Fibroblast of skin of left quadriceps (primary cell): ENCODE data around the gene MRPS6.

ENCODE experiments used
- DNase-seq, 2 experiments: peaks; one replicate each; pipeline ENCODE4 v3.0.0-alpha.2; 2013; ENCODE audit warnings: low read depth in 2 of 2

MRPS6 gene

DNA sequence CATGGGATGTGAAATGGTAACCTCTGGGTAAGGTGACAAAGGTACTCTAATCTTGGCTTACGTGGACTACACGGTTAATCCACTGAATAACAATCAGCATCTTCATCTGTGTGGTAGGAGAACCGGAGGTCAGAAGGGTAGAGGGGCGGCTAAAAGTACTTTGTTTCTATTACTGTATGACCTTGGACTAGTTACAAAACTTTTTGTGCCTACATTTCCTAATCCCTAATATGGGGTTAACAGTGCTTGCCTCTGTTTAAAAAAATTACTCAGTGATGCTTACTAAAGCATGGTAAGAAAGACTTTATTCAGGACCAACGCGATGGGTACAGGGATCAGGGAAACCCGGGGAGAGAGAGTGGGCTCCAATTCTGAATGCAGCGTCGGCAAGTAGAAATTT lies 1.7 kb upstream of the MRPS6 start:
- DNase-seq, result no peak

DNA sequence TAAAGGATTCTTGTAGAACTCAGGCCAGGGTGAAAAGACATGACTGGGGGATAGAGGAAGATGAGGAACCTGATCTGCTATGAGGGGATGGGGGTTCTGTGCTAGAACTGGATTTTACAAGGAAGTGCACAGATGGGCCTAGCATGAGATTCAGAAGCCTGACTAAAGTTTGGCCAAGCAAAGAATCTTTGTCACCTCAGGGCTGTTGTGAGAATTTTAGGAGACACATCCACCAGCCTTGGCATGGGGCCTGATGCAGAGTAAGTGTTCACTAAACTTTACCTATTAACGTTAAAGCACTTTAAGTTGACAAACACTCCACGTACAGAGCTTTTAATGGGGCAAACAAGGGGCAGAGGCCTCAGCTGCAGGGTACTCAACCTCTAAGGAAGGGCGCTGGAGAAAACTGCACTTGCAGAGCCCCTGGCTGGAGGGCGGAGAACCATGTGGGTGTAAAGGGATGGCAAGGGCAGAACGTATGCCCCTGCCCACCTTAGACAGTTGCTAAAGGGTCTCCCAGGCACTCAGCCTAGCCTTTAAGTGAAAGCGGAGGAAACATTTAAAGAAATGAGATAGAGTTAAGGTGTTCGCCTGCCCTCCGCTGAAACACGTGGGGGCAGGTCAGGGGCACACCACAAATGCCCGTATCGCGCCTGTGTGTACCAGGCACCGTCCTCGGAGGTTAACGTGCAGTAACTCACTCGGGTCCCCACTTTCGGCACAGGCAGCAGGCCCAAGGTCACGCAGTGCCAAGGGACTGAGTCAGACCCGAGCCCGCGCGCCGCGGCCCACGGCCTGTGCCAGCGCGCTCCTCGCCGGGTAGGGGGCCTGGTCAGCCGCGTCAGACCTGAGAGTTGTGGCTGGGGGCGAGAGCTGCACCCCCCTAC lies 990 bp upstream of the MRPS6 start:
- DNase-seq, result no peak

DNA sequence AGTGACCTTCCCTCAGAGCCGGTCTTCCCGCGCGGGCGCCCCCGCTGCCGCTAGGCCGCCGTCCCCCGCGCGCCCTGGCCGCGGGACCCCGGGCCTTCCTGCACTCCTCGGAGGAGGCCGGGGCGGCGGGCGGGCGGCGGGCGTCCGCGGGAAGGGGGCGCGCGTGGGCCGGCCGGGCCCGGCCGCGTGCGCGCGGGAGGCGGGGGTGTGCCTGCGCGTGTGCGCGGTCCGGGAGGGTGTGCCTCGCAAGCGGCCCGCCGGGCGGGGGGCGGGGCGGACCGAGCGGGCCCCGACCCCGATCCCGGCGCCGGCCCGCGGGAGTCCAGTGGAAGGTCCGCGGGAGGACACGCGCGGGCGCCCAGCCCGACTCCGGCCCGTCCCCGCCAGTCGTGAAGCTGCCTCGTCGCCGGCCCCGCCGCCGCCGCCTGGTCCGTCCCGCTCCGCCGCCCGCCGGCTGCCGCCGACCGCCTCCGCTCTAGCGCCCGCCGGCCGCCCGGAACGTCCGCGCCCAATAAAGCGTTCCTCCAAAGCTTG lies 438 bp downstream of the MRPS6 start:
- no peak for DNase-seq

DNA sequence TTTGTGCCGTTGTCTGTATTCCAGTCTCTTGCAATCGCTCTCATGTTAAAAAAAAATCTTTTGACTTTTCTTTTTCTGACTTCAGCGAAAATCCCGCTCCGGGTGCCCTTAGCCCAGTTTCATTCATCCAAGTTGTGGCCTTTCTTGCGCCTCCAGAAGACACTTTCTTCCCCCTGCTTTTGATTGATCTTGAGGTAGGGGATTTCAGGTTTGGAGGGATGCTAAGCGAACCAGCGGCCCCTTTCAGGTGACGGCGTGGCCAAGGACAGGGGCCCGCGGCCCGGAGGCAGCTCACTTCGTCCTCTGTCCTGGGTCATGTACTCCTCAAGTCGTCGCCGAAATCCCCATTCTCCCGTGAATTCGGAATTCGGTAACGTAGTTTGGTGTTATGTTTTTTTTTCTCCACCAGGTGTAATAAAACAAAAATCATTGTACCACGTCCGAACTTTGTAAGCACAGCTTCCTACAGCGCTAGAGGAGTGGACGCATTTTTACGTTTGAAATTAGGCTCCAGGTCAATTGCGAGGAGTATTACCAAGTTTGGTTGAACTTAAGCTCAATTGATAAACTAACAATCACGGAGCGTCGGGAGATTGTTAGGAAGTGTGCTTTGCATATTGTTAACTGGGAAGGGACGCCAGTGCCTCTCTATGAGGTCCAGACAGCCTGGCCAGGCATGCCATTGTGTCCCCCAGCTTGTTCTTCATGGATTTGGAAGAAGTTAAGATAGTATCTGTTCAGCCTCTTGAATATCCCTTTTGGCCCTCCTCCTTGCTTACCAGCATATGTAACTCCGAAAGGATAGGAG lies 1.1 kb downstream of the MRPS6 start:
- no peak for DNase-seq

DNA sequence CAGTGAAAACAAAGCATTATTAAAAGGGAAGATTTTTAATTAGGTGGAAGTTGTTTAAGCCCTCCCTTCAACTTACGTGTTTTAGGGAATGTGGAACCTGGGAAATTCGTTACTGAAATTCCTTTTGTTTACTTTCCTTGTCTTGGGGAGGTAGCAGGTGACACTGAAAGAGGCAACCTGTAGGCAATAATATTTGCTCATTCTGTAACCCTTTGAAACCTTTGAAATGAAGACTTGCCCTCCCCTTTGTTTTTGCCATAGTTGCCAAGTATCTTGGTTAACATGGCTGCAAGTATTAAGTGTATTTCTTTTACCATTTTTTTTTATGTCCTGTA lies 1.7 kb downstream of the MRPS6 start:
- no peak for DNase-seq

DNA sequence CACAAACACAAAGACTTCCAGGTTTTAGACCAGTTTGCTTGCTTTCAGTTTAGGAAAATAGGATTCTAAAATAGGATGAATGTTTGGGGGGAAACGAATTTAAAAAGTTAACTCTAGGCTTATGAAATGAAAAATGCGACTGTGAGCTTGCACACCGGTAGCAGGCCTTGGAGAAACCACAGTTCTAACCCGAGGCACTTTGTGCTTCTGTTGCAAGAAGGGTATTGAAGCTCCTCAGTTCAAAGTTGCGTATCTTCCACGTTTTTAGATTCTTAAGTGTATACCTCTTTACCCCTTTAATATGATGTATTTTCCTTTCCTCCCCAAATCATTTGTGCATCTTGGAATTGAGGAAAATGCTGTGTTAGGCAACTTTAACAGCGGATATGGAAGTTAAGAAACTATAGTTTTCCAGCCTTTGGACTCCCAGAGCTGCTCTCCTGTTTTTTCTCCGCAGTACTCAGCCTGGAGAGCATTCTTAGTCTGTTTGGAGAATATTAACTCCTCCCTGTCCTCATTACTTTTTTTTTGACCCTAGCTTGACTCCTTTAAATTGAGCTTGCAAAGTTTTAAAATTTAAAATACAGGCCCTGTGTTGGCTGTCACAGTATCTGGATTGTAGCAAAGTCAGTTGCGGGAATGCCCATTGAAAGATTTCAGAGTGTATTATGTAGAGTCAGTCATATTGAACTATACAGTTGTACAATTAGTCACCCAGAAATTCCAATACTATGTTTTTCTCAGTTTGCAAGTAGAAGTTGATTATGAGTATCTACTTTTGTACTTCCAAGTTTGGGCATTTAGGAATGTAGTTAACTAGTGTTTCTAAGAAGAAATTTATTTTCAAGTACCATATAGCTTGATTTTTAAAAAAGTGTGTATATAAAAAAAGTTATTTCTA lies 2.6 kb downstream of the MRPS6 start:
- no peak for DNase-seq

DNA sequence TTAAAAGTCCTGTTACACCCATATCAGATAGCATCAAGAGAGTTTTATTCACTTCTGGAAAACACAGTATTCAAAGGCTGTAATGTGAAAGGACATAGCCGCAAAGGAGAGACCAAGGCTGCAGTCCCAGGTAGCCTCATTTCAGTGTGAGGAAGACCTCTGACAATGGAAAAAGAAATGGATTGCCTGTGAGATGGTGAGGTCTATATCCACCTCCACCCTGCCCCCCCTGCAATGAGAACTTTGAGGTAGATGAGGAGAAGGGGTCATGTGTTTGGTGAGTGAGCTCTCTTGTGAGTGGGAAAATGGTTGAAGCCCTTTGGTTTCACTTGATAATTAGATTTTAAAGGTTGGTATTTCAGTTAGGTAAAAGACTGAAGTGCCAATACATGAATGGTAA lies 3.5 kb downstream of the MRPS6 start:
- no peak for DNase-seq

DNA sequence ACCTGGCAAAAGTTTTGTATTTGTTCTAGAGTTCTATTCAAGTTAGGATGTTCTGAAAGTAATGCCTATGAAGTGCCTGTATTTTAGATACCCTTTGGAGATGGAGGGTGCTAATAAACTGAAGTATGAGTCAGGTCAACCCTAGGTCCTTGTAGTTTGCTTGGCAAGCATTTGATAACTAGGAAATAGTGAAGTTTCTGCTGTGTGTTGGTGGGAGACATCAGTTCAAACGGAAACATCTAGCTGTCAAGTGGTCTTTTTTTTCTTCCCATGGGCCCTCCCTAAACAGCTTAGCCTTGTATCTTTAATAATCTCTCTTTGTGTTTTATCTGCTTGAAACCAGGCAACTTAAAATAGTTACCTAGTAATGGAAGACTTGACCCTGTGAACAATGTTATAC lies 4.5 kb downstream of the MRPS6 start:
- no peak for DNase-seq

DNA sequence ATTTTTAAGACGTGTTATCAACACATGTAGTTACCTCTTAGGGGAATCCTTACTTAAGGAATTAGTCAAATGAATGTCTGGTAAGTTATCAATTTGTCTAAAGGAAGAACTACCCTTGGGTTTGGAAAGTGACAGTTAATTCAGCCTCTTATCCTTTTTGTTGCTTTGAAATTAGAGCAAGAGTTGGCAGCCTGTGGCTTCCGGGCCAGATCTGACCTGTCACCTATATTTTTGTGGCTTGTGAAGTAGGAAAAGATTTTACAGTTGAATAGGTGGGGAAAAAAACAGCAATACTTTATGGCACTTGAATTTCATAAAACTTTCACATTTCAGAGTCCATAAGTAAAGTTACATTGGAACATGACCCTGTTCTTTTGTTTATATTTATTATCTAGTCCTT lies 5.5 kb downstream of the MRPS6 start:
- no peak for DNase-seq

DNA sequence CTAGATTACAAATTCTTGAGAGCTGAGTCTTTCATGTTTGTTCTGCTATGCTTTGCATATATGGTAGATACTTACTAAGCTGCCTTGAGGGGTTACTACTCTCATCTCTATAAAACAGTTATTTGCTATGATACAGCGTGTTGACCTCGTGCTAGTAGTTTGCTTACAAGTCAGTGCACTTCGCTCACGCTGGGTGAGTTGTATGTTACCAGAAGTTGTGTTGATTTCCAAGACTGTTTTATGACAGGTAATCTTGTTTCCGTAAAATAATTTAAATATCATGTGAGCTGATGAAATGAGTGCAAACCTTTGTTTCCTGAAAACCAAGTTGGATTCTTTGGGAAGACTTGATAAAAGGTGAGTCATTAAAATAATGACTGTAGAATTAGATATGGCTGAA lies 7.3 kb downstream of the MRPS6 start:
- no peak for DNase-seq

DNA sequence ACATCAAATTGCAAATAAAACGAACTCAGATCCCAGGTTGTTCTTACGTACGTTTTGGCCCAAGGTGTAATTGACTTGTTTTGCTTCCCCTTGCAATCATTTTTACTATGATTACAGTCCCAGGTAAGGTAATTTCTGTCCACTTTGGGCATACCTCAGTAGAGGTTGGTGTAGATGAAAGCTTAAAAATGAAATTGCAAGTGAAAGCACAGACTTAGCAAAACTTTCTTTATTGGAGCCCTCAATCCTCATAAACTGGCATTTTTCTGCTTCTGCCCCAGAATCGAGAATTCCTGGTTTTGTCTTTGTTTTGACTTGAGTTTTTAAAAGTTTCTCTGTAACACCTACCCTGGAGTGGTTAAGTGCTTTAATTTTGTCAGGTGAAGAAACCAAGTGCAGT lies 9.4 kb downstream of the MRPS6 start:
- DNase-seq, result no peak

DNA sequence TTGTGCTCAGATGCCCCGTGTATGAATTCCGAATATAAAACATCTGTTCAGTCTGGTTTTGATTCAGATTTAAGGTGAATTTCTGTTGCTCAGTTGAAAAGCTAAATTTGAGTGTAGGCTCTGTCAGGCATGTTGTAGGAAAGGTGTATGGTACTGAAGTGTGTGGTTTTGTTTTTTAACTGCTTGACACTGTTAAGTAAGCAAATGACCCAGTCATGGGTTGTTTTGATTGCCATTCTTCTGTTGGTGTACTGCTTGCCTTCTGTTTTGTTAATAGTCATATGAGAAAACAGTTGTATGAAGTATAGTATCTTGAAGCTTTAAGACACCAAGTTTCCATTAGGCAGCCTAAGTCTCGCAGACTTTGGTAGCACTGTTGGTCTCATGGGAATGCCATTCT lies 10.0 kb downstream of the MRPS6 start:
- no peak for DNase-seq

DNA sequence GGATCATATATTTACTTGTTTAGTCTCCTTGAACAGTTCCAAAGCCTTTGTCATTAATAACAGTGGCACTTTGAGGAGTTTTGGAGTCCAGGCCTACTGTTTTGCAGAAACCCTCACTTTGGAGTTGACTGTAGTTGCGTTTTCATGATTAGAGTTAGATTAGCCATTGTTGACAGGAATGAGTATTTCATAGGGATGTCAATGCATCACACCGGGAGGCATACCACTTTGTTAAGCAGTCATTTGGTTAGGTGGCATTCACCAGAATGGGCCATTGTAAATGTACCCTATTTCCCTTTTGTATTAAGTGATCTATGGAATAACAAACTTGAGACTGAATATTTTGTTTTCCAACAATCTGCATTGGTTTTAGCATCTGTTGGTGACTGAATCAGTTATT lies 11.8 kb downstream of the MRPS6 start:
- DNase-seq, result no peak

DNA sequence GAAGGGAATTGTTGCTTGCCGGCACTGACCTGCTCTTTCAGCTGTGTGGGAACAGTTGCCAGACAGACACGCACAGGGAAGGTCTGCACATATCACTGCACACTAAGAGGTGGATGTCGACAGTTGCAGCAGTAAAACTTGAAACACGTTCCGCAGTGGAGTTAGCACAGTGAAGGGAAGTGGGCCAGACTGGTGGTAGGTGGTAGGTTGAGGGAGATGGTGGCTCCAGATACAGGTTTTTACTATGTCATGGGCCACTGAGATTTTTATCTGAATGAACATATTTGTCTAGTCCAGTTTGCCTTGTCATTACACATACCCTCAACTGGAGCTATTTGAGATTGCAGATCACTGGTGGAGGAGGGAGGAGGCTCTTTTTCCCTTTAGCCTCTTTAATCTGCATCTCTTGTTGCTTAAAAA lies 13.5 kb downstream of the MRPS6 start:
- no peak for DNase-seq

DNA sequence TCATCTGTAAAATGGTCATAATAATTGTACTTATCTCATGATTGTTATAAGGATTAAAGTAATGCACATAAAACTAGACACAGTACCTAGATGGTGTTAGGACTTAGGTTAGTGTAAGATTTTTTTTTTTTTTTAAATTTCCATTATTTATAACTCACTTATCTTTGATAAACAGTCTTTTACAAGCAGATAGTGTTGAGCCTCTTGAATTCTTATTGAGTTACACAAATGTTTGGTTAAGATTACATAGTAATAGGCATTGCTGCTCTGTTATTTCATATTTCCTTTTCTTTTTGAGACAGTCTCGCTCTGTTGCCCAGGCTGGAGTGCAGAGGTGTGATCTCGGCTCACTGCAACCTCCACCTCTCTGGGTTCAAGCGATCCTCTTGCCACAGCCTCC lies 15.4 kb downstream of the MRPS6 start:
- DNase-seq, result no peak

DNA sequence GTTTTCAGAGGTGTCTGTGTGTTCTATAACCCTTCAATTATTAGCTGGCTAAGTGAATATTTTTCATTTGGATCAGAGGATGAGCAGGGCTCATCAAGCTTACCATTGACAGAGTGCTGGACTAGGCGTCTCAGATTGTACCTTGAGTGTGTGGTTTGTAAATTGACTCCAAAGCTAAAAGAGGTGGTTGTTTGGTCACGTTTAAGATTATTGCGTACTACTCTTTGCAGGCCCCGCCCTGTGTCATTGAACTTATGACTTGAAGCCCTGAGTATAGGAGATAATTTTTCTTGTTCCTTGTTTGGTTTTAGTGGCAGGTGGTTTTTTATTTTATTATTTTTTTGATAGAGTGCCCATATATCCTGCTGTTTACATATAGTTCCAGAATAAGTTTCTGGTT lies 17.7 kb downstream of the MRPS6 start:
- no peak for DNase-seq

DNA sequence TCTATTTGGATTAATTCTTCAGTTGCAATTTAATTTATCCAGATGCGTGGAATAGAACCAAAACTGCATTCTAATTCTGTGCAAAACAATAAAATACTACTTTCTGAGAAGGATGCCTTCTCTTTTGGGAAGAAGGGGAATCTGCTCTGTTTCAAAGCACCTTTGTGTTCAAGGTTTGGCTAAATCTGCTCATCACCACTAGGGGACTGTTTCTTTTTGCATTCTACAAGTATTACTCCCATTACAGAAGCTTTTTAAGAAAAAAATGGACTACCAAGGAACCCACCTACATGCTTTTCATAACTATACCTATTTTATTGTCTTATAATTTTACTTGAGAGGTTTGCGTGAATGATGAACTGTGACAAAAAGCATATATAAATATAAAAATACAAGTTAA lies 18.2 kb downstream of the MRPS6 start:
- no peak for DNase-seq

DNA sequence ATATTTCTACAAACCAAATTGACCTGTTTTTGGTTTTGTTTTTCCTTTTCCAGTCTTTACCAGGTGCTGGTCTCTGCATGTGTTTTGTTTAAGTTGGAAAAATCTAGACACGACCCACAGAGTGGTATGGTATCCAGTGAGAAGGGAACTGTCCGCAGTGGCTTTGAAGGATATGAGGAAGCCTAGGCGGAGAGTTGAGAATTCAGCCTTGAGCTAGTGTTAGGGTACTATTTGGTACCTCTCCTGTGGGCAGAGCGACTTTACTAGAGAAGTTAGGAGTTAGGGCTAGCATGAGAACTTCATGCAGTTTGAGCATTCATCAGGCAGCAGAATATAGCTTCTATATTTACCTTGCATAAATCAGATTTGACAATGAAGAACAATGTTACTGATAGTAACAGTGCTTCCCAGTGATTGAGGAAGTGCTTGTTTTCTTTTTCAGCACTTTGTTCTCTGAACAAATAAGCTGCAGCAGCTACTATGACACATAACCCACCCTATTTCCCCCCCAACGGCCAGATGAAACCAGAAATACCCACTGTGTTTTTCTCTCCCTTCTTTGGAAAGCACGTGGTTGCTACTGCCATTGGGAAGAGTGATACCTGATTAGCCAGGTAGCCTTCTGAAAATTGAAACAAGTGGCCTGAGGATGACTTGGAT lies 19.0 kb downstream of the MRPS6 start:
- no peak for DNase-seq

DNA sequence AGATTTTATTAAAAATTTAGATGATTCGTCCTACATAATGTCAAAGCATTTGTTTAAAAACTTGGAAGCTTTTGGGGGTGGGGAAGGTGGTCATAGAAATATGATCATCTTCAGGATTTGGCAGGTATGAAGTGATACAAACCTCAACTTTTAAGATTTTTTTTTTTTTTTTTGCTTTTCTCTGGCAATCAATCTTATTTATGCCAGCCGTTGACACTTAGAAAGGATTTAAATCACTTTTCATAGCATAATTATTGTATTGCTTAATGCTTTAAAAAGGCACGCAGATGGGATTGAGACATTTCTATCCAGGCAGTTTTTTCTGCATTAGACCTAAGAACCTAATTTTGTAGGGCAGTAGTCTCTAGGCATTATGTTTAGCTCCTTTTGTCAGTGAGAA lies 19.7 kb downstream of the MRPS6 start:
- DNase-seq, result no peak

DNA sequence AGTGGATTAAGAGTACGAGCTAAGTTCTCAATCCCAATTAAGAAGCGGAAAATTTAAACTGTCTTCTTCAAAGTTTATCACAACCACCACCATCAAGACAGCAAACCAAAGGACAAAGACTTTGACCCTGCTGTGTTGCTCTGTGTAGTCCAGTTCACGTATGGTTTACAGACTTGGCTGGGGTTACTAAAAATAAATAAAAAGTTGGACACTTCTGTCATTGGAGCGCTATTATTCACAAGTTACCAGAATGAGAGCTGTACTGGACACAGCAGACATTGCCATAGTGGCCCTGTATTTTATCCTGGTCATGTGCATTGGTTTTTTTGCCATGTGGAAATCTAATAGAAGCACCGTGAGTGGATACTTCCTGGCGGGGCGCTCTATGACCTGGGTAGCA lies 21.6 kb downstream of the MRPS6 start:
- DNase-seq, result no peak

DNA sequence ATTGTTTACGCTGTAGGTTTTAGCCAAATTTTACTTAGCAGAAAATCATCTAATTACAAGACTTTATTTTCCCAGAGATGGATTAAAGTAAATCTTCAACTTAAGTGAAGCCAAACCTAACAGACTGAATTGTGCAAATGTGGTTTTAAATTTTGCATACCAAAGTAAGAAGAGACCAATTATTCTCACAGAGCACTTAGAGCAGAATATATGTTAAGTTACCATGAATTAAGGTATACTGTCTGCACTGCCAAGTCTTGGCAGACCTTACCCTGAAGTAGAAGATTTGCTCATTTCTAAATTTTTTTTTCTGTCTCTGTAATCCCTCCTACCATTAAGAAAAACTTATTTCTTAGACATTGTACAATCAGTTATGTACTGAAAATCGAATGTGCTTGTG lies 24.1 kb downstream of the MRPS6 start:
- no peak for DNase-seq

DNA sequence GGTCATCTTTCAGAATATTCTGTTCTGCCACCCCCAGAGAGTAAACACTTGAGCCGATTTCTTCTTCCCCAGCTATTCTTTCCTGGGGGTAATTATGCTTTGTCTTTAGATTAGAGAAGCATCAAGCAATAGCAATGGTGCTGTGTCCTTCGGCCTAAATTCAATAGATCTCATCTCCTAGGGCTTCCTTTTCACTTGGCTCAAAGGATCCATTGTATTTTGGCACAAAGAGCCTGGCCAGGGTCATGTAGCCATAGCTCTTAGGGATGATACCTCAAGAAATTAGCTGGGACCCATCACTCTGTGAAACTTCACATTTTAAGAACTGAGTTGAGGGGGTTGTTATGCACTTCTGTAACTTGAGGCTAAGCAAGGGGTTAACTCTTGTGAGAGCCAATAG lies 27.0 kb downstream of the MRPS6 start:
- DNase-seq, result no peak
